ENCODE measurements around the gene DPP6. TPM values are rescaled to one million over a fixed set of nuclear protein-coding genes. Genes with fewer than 3 reads are reported as not detected.

Gene DPP6
- total and polyA plus RNA-seq, 7 donors, result 0.18 to 1.8 (median 0.57) TPM

GRCh38 chr7:154748089-154748786 lies 696.0 kb downstream of the DPP6 start:
- no peak overlapping the region for H3K27ac ChIP-seq
- H3K36me3 ChIP-seq (ENCODE audit: insufficient read depth in 1 of 2, low read depth in 1 of 2), result no peaks in the 10 kb centered on the region
- WGBS, 3 donors, result 58 to 63% (median 61%) methylated on average over 26 of the region's 26 CpGs
- TF ChIP-seq, protein P1, sequence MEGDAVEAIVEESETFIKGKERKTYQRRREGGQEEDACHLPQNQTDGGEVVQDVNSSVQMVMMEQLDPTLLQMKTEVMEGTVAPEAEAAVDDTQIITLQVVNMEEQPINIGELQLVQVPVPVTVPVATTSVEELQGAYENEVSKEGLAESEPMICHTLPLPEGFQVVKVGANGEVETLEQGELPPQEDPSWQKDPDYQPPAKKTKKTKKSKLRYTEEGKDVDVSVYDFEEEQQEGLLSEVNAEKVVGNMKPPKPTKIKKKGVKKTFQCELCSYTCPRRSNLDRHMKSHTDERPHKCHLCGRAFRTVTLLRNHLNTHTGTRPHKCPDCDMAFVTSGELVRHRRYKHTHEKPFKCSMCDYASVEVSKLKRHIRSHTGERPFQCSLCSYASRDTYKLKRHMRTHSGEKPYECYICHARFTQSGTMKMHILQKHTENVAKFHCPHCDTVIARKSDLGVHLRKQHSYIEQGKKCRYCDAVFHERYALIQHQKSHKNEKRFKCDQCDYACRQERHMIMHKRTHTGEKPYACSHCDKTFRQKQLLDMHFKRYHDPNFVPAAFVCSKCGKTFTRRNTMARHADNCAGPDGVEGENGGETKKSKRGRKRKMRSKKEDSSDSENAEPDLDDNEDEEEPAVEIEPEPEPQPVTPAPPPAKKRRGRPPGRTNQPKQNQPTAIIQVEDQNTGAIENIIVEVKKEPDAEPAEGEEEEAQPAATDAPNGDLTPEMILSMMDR (IDR thresholded peaks at IDR 0.05), result no peak
- no peaks in the 10 kb centered on the region for H3K4me1 ChIP-seq
- peaks cover 0 to 2% (median 0%) of the 10 kb centered on the region in 3 donors for H3K27me3 ChIP-seq (ENCODE audit: insufficient read depth in 3 of 3, low read length in 2 of 3)
- intact Hi-C loops (cut with DNase I), result no loop called here
- ATAC-seq, result no peak
- no peaks in the 10 kb centered on the region for H3K9me3 ChIP-seq
- DNase-seq, result no peak
- no peak overlapping the region for H3K4me3 ChIP-seq

GRCh38 chr7:154750353-154750801 lies 698.2 kb downstream of the DPP6 start:
- no peaks in the 10 kb centered on the region for H3K4me1 ChIP-seq
- DNase-seq (no peak), ATAC-seq (no peak)
- intact Hi-C loops (cut with DNase I), result no loop called here
- WGBS, 3 donors, result 87 to 89% (median 88%) methylated on average over 25 to 27 of the region's 27 CpGs
- peaks cover 0 to 2% (median 0%) of the 10 kb centered on the region in 3 donors for H3K27me3 ChIP-seq (ENCODE audit: insufficient read depth in 3 of 3, low read length in 2 of 3)
- H3K4me3 ChIP-seq, result no peak overlapping the region
- no peaks in the 10 kb centered on the region for H3K9me3 ChIP-seq
- no peak overlapping the region for H3K27ac ChIP-seq
- TF ChIP-seq, protein P1 (IDR thresholded peaks at IDR 0.05), result no peak
- no peaks in the 10 kb centered on the region for H3K36me3 ChIP-seq (ENCODE audit: insufficient read depth in 1 of 2, low read depth in 1 of 2)

- H3K4me1 ChIP-seq, result no peaks in the 10 kb centered on the region
- ATAC-seq (no peak), DNase-seq (no peak)
- H3K27ac ChIP-seq, result no peak overlapping the region
- WGBS, 3 donors, result 53 to 62% (median 59%) methylated on average over 12 of the region's 12 CpGs
- TF ChIP-seq, protein P1 (IDR thresholded peaks at IDR 0.05), result no peak
- no peaks in the 10 kb centered on the region for H3K36me3 ChIP-seq (ENCODE audit: insufficient read depth in 1 of 2, low read depth in 1 of 2)
- intact Hi-C loops (cut with DNase I), result no loop called here
- no peak overlapping the region for H3K4me3 ChIP-seq
- H3K27me3 ChIP-seq (ENCODE audit: insufficient read depth in 3 of 3, low read length in 2 of 3), result peaks cover 0 to 2% (median 0%) of the 10 kb centered on the region in 3 donors
- H3K9me3 ChIP-seq, result no peaks in the 10 kb centered on the region
These were observed 701.0 kb downstream of the DPP6 start for GRCh38 chr7:154753226-154753625.

DNA sequence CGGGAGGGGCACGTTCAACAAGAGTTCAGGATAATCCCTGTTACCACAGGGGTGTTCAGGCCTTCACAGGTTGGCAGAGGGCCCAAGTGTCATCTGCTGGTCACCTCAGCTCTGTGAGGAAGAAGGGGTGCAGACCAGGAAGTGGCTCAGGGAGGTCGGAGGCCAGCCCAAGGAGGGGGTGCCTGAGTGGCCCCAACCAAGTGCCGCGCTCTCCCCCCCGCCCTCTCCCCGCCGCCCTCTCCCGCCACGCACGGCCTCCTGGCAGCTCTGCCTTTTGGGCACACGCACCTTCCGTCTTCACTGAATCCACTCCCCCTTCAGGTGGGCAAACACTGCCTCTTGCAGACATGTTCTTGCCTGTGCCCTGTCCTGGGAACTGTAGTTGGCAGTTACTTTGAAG lies 705.6 kb downstream of the DPP6 start:
- no peak overlapping the region for H3K27ac ChIP-seq
- H3K36me3 ChIP-seq (ENCODE audit: insufficient read depth in 1 of 2, low read depth in 1 of 2), result no peaks in the 10 kb centered on the region
- intact Hi-C loops (cut with DNase I), result no loop called here
- WGBS, 3 donors, result 87 to 90% (median 89%) methylated on average over 12 to 13 of the region's 13 CpGs
- H3K27me3 ChIP-seq (ENCODE audit: insufficient read depth in 3 of 3, low read length in 2 of 3), result no peaks in the 10 kb centered on the region
- H3K4me3 ChIP-seq, result no peak overlapping the region
- no peak for ATAC-seq
- no peak for DNase-seq
- no peaks in the 10 kb centered on the region for H3K9me3 ChIP-seq
- TF ChIP-seq, protein P1 (IDR thresholded peaks at IDR 0.05), result no peak
- no peaks in the 10 kb centered on the region for H3K4me1 ChIP-seq

- no peak overlapping the region for H3K27ac ChIP-seq
- H3K27me3 ChIP-seq (ENCODE audit: insufficient read depth in 3 of 3, low read length in 2 of 3), result no peaks in the 10 kb centered on the region
- H3K4me1 ChIP-seq, result no peaks in the 10 kb centered on the region
- H3K4me3 ChIP-seq, result no peak overlapping the region
- no peaks in the 10 kb centered on the region for H3K9me3 ChIP-seq
- 72 to 78% (median 76%) methylated on average over 6 of the region's 6 CpGs for WGBS, 3 donors
- no peak for DNase-seq
- TF ChIP-seq, protein P1 (IDR thresholded peaks at IDR 0.05), result no peak
- no peaks in the 10 kb centered on the region for H3K36me3 ChIP-seq (ENCODE audit: insufficient read depth in 1 of 2, low read depth in 1 of 2)
- intact Hi-C loops (cut with DNase I), result no loop called here
- no peak for ATAC-seq
These were observed 707.8 kb downstream of the DPP6 start for GRCh38 chr7:154759989-154760388.
